HG02588 (cell line): ENCODE results near the gene PRKD2.
"Not testable (repeated sequence)": the region's sequence is repeated elsewhere in the genome, so short reads cannot be mapped to it uniquely, and the experiment has no call there.

Source experiments
- ATAC-seq: cut with Tn5 transposase; IDR thresholded peaks from one replicate; pipeline ENCODE4 v1.9.1; 2021; ENCODE audit warnings: mild to moderate bottlenecking, moderate library complexity; ENCODE audit not compliant: unreplicated experiment

Gene PRKD2

GRCh38 chr19:46717034-46717715 lies at the start of gene PRKD2:
Gene PRKD2, minus strand, starts transcription at chr19:46717114. Its CDS starts 744 bp downstream, at chr19:46716370.
- ATAC-seq: peak; percentile 40

GRCh38 chr19:46764817-46765291 lies 47.9 kb upstream of the PRKD2 start:
- no peak for ATAC-seq

GRCh38 chr19:46762245-46762890 lies 45.5 kb upstream of the PRKD2 start:
- ATAC-seq: no peak

- no peak for ATAC-seq
These were observed 44.5 kb upstream of the PRKD2 start for GRCh38 chr19:46761418-46761831.

- not testable (repeated sequence) for ATAC-seq
These were observed 44.0 kb upstream of the PRKD2 start for GRCh38 chr19:46760897-46761296.

GRCh38 chr19:46760363-46760762 lies 43.4 kb upstream of the PRKD2 start:
- no peak for ATAC-seq

GRCh38 chr19:46759817-46760333 lies 43.0 kb upstream of the PRKD2 start:
- no peak for ATAC-seq

GRCh38 chr19:46759206-46759605 lies 42.3 kb upstream of the PRKD2 start:
- ATAC-seq: no peak

GRCh38 chr19:46756544-46756888 lies 39.6 kb upstream of the PRKD2 start:
- ATAC-seq: no peak

GRCh38 chr19:46755853-46756543 lies 39.1 kb upstream of the PRKD2 start:
- ATAC-seq: no peak

GRCh38 chr19:46755077-46755852 lies 38.4 kb upstream of the PRKD2 start:
- no peak for ATAC-seq

GRCh38 chr19:46753420-46754155 lies 36.7 kb upstream of the PRKD2 start:
- no peak for ATAC-seq

- ATAC-seq: no peak
These were observed 31.6 kb upstream of the PRKD2 start for GRCh38 chr19:46748325-46749109.

GRCh38 chr19:46746281-46747057 lies 29.6 kb upstream of the PRKD2 start, which contains the start of gene STRN4:
Gene STRN4, minus strand, starts transcription at chr19:46746450. Its CDS starts 20 bp downstream, at chr19:46746430.
- peak; percentile 50 for ATAC-seq

- peak; percentile 52 for ATAC-seq
These were observed 28.8 kb upstream of the PRKD2 start, which contains the start of gene FKRP for GRCh38 chr19:46745521-46746280. Gene FKRP, plus strand, starts transcription at chr19:46746057. Its CDS starts 9,394 bp downstream, at chr19:46755451.

- ATAC-seq: no peak
These were observed 28.1 kb upstream of the PRKD2 start for GRCh38 chr19:46745030-46745429.

GRCh38 chr19:46744005-46744691 lies 27.2 kb upstream of the PRKD2 start:
- ATAC-seq: no peak
